Measurements from ENCODE around the gene SKIL.

DNA sequence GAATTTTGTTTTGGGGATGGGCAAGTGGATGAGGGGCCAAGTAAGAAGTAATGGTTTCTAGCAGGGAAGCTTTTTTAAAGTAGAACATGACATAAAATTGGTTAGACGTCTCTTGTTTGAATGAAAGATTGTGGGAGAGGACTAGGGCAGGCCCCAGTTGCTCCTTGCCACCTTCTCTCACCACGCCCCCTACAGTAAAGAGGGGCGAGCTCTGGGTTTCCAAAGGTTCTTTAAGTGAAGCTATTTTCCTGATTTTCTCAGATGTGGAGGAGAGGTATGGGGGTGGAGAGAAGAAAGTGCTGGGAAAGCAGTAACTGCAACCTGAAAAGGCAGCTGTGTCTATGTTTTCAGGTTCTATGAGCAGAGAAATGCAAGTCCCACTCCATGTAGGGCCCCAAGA is 32.6 kb upstream of the SKIL start:
- TF ChIP-seq EZH2 (IDR thresholded peaks at IDR 0.05; ENCODE audit: borderline replicate concordance, low read length), result no peak
- TF ChIP-seq, protein P1, sequence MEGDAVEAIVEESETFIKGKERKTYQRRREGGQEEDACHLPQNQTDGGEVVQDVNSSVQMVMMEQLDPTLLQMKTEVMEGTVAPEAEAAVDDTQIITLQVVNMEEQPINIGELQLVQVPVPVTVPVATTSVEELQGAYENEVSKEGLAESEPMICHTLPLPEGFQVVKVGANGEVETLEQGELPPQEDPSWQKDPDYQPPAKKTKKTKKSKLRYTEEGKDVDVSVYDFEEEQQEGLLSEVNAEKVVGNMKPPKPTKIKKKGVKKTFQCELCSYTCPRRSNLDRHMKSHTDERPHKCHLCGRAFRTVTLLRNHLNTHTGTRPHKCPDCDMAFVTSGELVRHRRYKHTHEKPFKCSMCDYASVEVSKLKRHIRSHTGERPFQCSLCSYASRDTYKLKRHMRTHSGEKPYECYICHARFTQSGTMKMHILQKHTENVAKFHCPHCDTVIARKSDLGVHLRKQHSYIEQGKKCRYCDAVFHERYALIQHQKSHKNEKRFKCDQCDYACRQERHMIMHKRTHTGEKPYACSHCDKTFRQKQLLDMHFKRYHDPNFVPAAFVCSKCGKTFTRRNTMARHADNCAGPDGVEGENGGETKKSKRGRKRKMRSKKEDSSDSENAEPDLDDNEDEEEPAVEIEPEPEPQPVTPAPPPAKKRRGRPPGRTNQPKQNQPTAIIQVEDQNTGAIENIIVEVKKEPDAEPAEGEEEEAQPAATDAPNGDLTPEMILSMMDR (IDR thresholded peaks at IDR 0.05; ENCODE audit: low read length), result peak; percentile 23; the same call in 1 of the 2 replicates

Measured in OCI-LY1 (cell line).